ENCODE measurements around the gene EMILIN2.
"Not testable (repeated sequence)": the region's sequence is repeated elsewhere in the genome, so short reads cannot be mapped to it uniquely, and the experiment has no call there.

The EMILIN2 gene

GRCh38 chr18:2902327-2902726 lies 55.5 kb downstream of the EMILIN2 start:
- DNase-seq: no peak

- DNase-seq: peak; percentile 54
Measured at GRCh38 chr18:2903006-2903405, 56.2 kb downstream of the EMILIN2 start.

GRCh38 chr18:2905854-2906703 lies 59.3 kb downstream of the EMILIN2 start:
- DNase-seq: peak; percentile 91

GRCh38 chr18:2906704-2907549 lies 60.1 kb downstream of the EMILIN2 start:
- no peak for DNase-seq

GRCh38 chr18:2907550-2908135 lies 60.8 kb downstream of the EMILIN2 start:
- peak; percentile 55 for DNase-seq

- DNase-seq: no peak
Measured at GRCh38 chr18:2908166-2908945, 61.5 kb downstream of the EMILIN2 start.

- no peak for DNase-seq
Measured at GRCh38 chr18:2908946-2909335, 62.1 kb downstream of the EMILIN2 start.

GRCh38 chr18:2909431-2910140 lies 62.8 kb downstream of the EMILIN2 start:
- no peak for DNase-seq

GRCh38 chr18:2910261-2910660 lies 63.5 kb downstream of the EMILIN2 start:
- no peak for DNase-seq

GRCh38 chr18:2910751-2911425 lies 64.1 kb downstream of the EMILIN2 start:
- DNase-seq: no peak

GRCh38 chr18:2911533-2911932 lies 64.7 kb downstream of the EMILIN2 start:
- DNase-seq: no peak

- no peak for DNase-seq
Measured at GRCh38 chr18:2912357-2913299, 65.8 kb downstream of the EMILIN2 start.

- DNase-seq: no peak
Measured at GRCh38 chr18:2913398-2914005, 66.7 kb downstream of the EMILIN2 start.

GRCh38 chr18:2914185-2914880 lies 67.5 kb downstream of the EMILIN2 start:
- no peak for DNase-seq

GRCh38 chr18:2914881-2915240 lies 68.1 kb downstream of the EMILIN2 start:
- no peak for DNase-seq

GRCh38 chr18:2915486-2915885 lies 68.7 kb downstream of the EMILIN2 start:
- not testable (repeated sequence) for DNase-seq

GRCh38 chr18:2916184-2916583 lies 69.4 kb downstream of the EMILIN2 start:
- DNase-seq: no peak

- no peak for DNase-seq
Measured at GRCh38 chr18:2917259-2918047, 70.6 kb downstream of the EMILIN2 start.
